GM19455 (cell line): ENCODE measurements around the gene NAT16.
"Not testable (repeated sequence)": the region's sequence is repeated elsewhere in the genome, so short reads cannot be mapped to it uniquely, and the experiment has no call there.

Source experiments
- ATAC-seq: cut with Tn5 transposase; IDR thresholded peaks from one replicate; pipeline ENCODE4 v1.9.1; 2021; ENCODE audit not compliant: unreplicated experiment

The NAT16 gene

DNA sequence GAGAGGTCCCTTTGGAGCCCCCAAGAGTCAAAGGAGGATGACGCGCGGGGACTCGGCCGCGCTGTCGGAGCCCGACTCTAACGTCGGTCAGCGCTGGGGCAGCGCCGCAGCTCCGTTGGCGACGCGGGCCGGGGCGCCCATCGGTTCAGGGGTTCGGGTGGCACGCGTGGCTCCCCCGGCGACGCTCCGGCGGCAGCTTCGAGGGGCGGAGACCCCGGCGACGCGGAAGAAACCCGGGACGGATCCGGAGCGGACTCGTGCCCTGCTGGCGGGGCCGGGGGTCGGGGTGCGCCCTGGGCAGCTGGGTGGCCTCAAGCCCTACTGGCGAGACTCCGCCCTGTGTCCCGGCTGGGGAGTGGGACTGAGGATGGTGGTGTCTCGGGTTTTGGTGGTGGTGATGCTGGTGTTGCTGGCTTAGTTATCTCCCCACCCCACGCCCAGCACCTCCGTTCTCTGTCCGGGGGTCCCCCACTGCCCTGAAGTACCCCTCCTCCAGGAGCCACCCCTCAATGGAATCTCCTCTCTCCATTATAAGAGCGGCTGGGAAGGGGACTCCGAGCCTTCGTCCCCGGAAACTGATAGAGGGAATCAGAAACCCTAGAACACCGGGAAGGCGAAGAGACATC, at the start of gene NAT16:
NAT16 (minus strand) TSS at position 164 of the 626 bp plus-strand sequence. CDS start 5,486 bp downstream, outside the sequence.
- no peak for ATAC-seq

DNA sequence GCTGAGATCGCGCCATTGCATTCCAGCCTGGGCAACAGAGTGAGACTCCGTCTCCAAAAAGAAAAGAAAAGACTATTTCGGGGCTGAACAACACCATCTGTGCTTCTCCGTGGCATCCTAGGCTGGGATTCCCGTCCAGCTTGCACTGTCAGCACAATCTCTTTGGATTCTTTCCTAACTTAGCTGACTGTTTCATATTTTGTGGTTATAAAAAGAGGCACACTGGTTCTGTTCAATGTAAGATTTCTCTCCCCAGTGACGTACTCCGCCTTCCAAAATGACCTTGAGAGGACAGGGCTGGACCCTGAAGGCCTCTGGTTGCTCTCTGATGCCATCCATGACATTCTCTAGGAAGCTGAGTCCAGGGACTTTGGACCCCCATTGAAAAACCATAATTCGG, 46.6 kb upstream of the NAT16 start:
- no peak for ATAC-seq

DNA sequence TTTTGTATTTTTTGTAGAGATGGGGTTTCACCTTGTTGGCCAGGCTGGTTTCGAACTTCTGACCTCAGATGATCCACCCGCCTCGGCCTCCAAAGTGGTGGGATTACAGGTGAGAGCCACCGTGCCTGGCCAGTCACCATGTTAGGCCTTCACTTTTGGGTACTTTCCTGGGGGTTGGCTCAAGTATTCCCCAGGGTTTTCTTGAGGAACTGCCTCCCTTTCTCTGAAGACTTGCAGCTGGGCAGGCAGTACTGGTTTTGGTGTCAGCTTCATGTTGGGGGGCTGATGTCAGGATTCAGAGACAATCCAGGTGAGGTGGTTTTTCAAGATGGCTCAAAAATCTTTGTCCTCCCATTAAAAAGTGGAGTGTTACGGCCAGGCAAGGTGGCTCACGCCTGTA, 45.6 kb upstream of the NAT16 start:
- ATAC-seq: no peak

DNA sequence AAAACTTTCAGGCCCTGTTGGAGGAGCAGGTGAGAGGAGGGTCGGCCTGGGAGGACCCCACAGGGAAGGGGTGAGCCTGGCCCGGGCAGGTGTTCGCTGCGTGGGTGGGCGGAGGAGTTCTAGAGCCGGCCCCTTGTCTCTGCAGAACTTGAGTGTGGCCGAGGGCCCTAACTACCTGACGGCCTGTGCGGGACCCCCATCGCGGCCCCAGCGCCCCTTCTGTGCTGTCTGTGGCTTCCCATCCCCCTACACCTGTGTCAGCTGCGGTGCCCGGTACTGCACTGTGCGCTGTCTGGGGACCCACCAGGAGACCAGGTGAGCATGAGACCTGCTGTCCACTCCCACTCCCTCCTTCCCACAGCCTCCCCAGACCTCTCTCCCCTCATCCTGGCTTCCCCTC, 43.4 kb upstream of the NAT16 start:
- ATAC-seq: no peak

DNA sequence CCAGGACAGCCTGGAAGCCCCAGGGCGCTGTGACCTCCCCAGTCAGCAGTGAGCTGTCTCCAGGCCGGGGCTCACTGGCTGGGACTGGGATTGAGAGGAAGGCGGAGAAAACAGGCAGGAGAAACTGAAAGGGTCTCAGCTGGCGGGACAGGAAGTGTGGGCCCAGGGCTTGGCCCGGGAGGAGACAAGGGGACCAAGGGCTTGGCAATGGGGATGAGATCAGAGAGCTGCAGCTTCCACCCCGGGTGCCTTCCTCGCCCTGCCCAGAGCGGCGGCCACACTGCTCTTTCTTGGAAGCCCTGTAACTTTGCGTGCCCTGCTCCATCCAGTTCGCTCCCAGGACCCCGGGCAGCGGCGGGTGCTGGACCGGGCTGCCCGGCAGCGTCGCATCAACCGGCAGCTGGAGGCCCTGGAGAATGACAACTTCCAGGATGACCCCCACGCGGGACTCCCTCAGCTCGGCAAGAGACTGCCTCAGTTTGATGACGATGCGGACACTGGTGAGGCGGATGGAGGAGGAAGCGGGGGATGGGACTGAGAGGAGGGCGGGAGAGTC, 42.3 kb upstream of the NAT16 start:
- no peak for ATAC-seq

DNA sequence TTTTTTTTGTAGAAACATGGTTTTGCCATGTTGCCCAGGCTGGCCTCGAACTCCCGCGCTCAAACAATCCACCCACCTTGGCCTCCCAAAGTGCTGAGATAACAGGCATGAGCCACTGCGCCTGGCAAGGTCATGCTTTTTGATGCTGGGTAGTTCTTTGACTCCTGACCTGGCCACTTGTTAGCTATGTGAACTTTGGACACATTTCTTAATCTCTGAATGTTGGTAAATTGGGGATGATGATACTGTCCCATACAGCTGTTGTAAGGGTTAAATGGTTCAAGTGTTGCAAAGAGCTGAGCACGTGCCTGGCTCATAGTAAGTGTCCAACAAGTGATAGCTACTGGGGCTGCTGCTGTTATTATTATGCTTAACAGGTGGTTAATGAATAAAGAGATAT, 40.2 kb upstream of the NAT16 start:
- ATAC-seq: no peak

DNA sequence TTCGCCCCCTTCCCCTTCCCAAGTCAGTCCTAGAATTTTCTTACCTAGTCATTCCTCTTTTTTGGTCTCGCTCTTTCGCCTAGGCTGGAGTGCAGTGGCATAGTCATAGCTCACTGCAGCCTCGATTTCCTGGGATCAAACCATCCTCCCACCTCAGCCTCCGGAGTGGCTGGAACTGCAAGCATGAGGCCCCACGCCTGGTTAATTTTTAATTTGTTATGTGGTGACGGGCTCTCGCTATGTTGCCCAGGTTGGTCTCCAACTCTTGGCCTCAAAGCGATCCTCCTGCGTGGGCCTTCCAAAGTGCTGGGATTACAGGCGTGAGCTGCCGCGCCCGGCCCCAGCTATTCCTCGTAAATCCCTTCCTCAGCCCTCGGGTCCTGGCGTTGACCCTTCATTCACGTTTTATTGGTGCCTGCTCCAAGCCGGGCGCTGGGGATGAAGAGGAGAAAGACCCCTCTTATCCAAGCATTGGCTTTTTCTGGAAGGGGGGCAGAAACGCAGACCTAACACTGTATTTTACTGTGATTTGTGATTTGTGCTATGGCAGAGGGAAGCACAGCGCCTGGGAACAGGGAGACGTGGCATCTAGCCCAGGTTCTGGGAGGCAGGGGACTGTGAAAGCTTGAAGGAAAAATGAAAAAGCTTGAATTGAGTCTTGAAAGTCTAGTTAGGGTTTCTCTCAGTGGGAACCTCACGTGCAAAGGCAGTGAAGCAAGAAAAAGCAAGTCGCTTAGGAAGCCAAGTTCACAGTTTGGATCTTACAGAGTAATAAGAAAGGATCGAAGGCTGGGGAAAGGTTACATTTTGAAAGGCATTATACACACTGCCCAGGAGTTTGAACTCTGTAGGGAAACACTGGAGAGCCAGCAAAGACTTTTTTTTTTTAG, 38.4 kb upstream of the NAT16 start:
- peak; percentile 6 for ATAC-seq

DNA sequence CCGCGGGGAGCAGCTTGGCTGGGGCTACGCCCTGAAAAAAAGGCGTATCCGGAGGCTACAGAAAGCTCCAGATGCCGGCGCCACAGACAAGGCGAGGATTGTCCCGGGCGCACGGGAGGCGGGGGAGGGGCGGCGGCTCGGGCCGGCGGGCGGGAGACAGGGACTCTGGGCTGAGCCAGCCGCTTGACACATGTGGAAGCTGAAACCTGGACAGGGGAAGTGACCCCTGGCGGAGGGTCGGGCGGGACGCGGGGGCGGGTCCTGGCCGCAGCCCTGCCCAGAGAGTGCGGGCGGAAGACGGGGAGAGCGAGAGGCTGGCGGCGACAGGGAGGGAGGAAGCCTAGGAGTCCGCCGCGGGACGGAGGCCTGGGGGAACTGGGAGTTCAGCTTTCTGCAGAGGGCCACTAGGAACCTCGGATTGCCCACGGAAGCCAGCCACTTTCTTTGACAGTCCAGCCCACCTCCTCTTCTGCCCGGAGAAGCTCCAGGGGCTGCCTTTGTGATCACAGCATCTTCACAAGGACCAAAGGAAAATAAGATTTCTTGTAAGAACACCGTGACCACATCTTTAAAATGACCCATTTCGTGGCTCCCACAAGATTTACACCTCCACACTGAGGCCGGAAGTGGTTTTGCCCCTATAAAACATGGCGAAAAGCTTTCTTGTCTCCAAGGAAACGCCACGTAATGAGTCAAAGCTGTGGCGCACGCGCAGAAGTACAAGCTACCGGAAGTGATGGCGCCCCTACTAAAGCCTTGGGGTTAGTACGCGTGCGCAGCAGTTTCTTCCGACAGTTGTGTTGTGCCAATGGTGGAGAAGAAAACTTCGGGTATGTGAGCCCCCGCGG, 37.5 kb upstream of the NAT16 start, which contains the start of the genes PLOD3 and ZNHIT1:
PLOD3 (minus strand) TSS at position 194 of the 848 bp plus-strand sequence. CDS start 307 bp downstream, outside the sequence.
ZNHIT1 (plus strand) TSS at position 778 of the 848 bp plus-strand sequence; CDS start at position 809, 31 bp downstream.
- ATAC-seq: peak; percentile 70

DNA sequence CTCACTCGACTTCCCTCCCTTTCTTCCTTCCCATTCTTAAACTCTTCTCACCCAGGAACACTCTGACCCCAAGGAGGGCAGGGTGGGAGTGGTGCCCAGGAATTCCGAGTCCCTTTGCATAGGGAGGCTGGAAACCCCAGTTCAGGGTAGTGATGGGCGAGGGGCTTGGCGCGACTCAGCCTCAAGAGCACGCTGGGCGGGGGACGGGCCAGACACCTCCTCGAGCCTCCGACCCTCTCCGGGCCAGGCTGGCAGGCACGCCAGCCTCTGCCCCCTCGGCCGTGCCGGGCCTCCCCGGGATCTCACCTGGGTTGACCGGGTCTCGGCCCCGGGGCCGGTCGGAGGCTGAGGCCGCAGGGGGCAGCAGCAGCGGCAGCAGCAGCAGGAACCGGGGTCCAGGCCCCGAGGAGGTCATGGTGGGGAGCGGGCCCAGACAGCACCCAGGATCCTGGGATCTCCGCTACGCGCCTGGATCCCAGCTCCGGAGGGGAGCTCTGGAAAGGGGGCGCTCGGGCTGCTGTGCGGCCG, 36.8 kb upstream of the NAT16 start:
- ATAC-seq: peak; percentile 18

DNA sequence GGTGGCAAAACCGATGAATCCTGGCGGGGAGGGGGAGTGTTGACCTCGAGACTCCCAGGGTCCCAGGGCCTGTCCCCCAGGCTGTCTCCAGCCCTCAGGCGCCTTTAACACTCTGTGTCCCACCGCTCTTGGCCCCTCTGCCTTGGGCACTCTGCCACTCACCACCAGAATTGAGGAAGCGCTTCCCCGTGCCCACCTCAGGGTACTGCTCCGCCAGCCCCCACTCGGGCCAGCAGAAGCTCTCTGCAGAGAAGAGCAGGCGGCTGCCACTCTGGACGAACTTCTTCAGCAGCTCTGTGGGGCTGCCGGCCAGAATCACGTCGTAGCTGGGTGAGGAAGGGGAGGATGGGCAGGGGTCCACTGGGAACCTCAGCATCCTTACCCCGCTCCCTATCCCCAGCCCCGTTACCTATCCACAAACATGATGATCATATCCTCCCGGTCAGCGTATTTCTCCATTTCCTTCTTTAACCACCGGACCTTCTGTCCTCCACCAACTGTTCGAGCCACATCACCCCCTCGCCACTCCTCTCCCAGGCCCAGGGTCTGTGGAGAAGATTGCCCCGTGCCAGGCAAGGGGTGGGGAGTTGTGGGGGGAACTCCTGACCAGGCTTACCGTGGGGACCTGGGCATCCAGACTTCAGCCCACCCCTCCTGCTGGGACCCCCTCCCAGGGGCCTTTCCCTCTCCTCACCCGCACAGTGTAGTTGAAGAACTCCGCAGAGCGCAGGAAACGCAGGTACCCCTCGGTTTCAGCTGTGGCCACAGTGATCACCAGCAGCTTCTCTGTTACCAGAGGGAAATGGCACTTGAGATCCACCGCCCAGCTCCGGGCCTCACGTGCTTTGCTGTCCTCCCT, 36.1 kb upstream of the NAT16 start:
- ATAC-seq: no peak

DNA sequence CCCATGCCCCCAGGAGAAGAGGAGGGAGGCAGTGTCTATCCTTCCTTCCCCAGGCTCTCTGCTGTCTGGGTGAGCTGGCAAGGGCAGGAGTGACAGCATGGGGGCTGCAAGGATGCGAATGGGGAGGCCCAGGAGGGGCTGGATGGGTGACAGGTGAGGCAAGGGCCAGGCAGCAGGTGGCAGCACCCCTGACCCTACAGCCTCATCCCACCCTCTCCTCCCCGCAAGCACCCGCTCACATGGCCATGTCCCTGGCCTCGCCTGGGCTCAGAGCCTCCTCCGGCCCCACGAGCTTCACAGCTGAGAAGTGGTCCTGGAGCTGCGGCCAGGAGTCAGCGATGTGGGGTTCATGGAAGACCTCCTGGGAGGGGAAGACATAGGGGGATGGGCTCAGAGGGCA, 31.9 kb upstream of the NAT16 start:
- no peak for ATAC-seq

DNA sequence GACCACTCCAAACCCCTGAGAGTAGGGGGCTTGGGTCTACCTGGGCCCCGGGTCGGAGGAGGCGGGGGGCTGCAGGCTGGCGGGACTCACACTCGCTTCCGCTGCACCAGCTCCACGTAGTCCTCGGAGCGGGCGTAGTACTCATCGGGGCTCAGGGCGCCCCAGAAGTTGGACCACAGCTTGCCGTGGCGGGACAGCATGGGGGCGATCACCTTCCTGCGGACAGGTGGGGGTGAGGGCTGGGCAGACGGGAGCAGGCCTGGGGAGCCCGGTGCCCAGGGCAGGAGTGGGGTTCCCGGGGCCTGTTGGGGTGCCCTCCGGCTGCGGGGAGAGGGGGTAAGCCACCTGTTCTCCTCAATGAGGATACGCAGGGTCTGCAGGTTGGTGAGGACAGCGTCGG, 31.4 kb upstream of the NAT16 start:
- ATAC-seq: no peak

DNA sequence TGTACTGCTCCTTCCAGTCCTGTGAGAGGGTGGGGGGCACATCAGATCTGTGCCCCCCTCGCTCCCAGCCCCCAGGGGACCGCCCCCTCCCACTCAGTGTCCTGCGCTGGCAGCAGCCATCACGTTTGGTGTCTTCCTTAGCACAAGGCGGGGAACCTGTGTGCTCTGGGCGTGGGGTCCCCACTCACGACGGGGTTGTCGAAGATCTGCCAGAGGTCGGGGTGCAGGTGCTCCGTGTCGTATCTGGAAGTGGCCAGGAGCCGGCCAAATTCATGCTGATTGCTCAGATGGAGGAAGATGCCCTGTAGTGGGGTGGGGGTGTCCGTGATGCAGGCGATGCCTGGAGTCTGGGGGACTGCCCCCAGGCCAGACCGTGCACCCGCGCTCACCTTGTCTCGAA, 30.1 kb upstream of the NAT16 start:
- ATAC-seq: no peak

DNA sequence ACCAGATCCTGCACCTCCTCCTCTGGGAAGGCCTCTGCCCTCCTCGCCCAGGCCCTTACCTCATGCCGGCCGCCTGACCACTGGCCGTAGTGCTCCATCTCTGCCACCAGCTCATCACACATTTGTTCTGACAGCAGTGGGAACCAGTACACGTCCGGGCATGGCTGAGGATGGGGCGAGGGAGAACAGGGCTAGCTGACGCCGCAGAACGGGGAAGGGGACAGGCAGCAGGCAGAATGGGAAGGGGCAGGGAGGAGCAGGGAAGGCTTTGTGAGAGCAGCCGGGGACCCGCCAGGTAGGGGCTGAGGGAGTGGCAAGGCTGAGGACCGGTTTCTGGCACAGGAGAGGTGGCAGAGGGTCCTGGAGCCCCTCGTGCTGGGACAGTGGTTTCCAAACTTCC, 28.7 kb upstream of the NAT16 start:
- no peak for ATAC-seq

DNA sequence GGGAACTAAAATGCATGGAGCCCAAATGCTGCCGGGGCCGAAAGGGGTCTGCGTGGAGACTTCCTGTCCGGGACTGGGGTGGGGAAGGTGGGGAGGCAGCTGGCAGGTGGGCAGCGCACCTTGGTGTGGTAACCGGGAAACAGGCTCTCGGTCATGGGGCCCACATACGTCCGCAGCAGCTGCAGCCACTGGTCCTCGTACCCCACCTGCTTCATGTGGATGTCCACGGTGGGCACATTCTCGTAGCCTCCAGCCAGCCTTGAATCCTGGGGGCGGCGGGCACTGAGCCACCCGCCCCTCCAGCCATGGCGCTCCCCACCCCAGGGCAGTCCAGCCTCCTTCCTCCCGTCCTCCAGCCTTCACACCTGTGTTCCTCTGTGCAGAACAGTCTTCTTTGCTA, 27.4 kb upstream of the NAT16 start:
- no peak for ATAC-seq

DNA sequence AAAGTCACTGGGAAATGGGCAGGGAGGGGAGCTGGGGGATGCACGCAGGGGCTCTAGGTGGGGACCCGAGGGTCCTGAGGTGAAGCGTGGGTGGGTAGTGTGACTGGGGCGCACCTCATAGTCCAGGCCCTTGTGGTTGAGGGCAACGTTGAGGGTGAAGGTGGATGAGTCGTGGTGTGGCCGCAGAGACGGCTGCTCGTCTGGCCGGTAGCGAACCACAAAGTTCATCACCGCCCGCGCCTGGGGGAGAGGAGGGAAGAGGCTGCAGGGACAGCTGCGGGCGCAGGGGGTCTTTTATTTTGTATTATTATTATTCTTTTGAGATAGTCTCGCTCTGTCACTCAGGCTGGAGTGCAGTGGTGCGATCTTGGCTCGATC, 26.6 kb upstream of the NAT16 start:
- no peak for ATAC-seq

DNA sequence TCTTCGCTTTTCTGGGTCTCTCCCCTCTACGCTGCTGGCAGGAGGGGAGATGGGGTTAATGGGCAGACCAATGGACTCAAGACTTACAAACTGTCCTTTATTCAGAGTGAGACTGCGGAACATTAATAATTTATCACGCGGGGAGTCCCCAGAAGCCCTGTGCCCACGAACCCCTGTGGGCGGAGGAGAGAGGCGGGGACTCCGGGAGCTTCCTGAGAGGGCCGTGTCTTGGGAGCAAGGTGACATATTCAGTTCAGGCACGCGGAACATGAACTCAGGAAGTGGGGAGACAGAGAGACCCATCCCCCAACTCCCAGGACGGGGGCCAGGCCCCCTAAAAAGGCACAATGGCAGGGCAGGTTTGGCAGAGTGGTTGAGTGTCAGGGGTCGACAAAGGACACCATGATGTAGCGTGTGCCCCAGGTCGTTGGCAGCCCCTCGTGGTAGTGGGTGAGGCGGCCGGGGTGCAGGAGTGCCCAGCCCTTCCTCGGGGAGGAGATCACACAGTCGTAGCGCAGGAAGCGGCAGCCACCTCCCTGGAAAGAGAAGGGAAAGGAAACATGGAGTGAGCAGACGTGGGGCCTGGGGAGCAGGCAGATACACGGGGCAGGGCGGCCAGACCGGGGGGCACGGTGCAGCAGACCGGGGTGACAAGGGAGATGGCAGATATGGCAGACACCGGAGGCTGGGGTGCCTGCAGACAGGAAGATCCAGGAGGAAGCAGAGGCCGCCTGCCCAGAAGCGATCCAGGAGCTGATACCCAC, 26.0 kb upstream of the NAT16 start:
- ATAC-seq: no peak

DNA sequence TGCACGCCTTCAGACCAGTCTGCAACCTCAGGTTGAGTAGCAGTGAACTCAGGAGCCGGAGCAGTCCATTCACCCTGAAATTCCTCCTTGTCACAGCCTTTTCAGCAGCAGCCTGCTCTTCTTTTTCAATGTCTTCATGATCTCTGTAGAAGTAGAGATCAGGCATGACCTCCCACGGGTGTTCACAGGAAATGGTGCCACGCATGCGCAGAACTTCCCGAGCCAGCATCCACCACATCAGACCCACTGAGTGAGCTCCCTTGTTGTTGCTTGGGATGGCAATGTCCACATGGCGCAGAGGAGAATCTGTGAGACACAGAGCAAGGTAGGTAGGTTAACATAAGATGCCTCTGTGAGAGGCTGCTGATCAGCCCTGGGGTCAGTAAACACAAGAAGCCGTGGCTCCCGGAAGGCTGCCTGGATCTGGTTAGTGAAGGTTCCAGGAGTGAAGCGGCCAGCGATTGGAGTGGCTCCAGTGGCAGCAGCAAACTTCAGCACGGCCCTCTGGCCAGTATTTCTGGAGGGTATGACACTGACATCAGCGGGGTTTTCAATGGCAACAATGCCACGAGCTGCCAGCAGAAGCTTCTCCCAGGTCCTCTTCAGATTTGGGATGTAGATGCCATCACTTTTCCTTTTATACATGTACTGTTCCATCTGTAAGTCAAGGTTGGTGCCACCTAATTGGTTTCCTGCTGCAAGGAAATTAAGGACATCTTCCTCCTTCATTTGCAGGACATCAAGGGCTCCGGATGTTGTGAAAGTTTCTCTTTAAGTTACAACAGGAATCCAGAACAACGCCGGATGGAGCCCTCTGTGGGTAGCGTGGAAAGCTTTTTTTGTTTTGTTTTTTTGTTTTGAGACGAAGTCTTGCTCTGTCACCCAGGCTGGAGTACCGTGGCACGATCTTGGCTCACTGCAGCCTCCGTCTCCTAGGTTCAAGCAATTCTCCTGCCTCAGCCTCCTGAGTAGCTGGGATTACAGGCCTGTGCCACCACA, 23.9 kb upstream of the NAT16 start:
- ATAC-seq: not testable (repeated sequence)
